HG03066 (cell line): Measurements from ENCODE around the gene PRRT1.
"Not testable (repeated sequence)": the region's sequence is repeated elsewhere in the genome, so short reads cannot be mapped to it uniquely, and the experiment has no call there.

Source experiments
- ATAC-seq: cut with Tn5 transposase; IDR thresholded peaks from one replicate; pipeline ENCODE4 v1.9.1; 2021; ENCODE audit warnings: low read depth; ENCODE audit not compliant: unreplicated experiment

PRRT1 gene

DNA sequence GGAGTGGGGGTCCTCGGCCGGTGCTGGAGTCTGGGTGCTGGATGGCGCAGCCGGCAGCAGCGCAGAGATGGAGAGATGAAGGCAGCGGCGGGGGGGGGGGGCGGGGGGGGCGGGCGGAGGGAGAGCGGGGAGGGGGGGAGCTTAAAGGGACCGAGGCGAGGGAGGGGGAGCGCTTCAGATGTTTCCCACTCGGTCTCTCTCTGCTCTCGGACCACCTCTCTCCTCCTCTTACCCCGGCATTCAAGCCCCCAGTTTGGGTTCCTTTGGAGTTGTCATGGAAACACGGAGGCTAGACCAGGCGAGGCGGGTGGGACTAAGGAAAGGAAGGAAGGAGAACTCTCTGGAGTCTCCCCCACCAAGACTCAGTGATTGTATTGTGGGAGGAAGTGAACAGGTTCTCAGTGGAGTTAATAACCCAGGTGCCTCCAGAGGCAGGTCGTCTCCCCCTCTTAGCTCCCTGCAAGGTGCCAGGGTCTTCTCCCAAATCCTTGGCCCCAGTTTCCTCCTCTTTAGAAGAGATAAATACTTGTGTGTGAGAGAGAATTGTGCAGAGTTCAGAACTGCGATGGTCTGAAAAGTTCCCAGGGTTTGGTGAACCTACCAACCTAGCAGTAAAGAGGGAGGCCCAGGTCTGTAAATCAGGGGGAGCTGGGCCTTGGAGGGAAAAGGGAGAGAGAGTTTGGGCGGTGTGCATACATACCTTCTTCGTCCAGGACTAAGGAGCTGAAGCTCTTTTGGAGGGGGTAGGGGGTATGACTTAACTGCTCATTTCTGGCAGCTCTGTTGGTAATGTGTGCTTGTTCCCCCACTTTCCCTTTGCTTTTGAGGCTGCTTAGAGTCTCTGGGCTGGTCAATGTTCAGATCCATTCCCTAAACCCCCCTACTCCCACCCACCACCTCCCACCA, at the start of gene PRRT1:
TSS of gene PRRT1 (minus strand) at position 77 of the 906 bp plus-strand sequence. CDS start 112 bp downstream, outside the sequence.
- ATAC-seq = no peak

DNA sequence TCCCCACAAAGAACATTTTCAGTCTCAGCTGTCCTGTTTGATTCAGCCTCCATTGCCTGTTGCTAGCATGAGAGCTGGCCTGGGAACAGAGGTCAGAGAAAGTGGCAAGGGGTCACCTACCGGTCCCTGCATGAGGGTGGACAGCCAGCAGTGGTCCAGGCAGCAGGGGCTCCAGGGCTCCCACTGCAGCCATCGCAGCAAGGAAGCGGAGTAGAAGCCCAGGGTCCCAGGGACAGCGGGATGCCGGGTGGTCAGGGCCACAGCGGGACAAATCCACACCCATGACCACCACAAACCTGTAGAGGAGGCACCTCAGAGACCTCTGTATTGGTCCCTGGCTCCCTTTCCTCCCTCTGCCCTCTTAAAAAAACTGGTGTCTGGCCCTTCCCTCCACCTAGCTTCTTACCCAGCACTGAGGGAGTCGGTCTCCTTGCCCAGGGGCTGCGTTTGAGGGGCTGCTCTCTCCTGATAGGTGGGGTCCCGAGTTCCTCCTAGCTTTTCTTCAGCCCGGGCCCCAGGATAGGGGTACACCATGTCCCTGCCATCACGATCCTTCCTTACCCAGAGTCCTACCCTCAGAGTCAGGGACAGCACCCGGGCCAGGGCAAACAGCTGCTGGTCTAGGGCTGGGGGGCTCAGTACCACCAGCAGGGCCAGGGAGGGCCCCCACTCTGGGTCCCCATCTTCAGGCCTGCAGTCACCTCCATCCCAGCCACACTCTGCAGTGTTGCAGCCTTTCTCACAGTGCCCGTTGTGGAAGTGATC, 49.2 kb upstream of the PRRT1 start:
- no peak for ATAC-seq

DNA sequence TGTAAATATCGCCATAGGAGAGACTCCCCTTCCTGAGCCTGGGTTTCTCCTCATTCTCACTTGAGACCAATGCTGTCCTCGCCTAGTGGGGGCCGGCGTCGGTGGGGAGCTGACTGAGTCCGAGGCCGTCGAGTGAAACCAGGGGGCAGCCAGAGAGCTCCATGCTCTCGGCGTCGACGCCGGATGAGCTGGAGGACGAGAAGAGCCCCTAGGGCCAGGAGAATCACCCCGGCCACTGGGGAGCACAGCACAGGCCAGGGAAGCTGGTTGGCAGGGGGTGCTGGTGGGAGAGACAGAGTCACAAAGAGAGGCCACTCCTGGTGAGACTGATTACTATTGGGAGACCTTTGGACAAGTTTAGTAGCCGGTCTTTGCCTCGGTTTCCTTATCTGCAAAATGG, 47.1 kb upstream of the PRRT1 start:
- no peak for ATAC-seq

DNA sequence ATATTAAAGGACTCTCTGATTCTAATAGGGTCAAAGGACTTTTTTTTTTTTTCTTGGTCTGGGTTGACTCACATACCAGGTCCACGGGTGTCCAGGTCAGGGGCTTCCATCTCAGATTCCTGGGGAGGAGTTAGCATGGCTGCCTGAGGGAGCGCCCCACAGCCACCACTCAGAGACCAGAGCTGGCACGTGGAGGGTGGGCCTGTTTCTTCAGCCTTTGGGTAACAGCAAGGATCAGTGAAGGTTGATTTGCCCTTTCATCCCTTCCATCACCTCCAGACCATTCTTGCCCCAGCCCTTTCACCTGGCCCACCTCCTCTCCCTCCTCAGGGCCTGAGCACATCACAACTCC, 46.6 kb upstream of the PRRT1 start:
- no peak for ATAC-seq

DNA sequence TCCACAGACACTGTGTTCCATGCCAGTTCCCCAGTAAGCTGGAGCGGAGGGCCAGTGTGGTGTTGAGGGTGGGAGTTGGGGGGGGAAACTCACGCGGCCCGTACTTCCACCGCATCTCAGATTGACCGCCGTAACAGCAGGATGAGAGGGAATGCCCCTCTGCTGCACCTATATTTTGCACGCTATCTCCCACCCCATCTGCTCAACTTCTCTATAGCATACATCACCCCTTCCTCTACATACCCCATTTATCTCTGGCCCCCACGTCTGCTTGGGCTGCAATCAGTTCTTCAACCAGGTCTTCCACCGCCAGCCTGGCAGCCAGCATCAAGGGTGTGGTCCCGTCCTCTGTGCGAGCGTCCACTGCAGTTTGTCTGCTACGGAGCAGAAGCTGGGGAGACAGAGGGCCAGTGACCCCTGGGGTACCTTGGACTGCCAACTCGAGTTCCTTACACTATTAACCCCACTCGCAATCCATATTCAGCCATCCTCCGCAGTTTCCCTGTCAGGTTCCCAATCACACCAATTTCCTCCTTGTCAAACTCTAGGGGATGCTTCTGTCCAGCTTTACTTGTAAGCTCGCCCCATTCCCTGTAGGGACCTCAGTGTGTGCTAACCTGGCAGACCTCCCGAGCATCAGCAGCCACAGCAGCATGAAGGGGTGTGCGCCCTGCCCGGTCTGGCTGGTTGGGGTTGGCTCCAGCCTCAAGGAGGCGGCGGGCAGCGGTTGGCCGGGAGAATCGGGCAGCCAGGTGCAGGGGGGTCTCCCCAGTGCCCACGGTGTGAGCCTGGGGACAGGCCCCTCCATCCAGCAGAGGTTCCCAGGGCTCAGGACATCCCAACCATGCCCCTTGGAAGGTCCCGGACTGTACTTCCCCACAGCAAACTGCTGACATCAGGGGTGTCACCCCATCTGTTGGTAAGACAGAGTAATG, 45.2 kb upstream of the PRRT1 start:
- ATAC-seq = no peak

DNA sequence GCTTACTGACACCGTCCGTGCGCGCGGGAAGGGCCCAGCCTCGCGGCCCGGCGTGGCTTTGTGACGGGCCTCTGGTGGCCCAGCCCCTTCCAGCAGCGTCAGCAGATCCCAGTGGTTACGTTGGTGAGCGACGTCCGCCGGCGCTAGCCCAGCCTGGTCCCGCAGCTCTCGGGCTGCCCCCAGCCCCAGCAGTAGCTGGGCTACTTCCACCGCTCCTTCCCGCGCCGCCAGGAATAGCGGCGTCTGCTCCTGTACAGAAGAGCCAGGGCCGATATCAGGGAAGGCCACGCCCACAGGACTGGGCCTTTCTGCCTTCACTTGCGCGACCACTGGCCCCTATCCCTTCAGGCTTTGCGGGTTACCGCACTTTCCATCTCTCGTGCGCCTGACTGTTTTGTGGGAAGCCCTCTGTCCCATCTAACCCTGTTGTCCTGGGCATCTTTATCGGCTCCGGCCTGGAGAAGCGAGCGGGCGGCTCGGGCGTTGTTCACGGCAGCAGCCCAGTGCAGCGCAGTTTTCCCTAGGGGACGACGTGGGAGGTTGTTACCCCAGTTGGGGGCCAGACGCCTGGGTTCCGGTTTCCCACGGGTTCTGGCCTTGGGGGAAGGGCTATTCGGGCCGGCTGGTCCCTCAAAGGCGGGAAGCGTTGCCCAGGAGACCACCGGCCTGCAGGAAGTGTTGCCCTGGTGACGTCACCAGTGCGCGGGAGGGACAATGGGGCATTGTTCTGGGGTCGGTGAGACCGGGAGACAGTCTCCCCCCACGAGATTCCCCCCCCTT, 44.4 kb upstream of the PRRT1 start:
- peak; percentile 65 for ATAC-seq

DNA sequence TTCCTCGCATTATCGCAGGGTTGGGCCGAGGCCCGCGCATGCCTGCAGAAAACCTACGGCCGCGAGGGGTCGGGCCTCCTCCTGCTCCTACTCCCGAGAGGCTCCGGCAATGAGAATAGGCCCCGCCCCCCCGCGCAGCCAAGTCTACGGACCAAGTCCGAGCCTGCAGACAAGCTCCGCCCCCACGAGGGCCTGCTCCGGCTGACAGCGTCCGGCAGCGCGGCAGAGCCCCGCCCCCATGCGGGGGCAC, 43.8 kb upstream of the PRRT1 start:
- ATAC-seq = no peak

DNA sequence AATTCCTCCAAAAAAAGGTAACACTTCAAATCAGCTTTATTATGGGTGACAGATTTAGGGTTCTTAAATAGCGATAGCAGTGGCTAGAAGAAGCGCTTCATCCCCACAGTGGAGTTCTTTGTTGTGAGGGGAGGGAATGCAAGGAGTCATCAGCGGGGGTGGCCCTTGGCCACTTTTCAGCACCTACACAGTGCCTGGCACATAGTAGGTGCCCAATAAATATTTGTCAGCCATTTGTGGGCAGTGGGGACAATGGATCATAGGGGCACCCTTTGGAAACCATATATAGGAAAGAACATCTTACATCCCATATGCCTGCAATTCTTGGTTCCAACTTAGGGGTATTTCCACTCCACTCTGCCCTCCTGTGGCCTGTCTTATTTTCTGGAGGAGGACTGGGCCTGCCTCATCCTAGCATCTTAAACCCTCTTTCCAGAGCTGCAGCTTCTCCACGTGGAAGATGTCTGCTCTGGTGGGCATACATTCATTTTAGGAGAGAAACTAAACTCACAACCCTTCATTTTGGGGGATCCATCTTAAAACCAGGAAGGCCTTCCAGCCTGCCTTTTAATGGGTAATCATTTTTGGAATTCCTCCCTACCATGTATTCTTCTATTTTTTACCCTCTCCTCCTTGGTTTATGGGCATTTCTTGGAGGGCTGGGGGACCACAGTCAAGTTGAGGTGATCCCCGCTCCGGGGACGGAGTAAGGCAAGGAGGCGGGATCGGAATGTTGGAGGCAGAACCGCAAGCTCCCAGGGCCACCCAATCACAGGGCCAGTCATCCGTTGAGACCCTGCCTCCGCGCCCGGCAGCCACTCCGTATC, 43.3 kb upstream of the PRRT1 start:
- ATAC-seq = peak; percentile 70

DNA sequence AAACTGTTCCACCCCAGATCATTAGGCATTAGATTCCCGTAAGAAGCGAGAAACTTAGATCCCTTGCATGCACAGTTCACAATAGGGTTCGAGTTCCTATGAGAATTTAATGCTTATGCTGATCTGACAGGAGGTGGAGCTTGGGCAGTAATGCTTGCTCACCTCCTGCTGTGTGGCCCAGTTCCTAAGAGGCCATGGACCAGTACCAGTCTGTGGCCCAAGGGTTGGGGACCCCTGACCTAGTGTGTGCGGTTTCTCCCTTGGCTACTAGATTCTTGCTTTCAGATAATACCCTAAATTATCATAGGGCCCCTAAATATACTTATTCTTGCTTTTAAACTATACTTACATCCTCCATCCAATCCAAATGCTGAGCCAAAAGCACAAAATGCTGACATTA, 42.6 kb upstream of the PRRT1 start:
- no peak for ATAC-seq

DNA sequence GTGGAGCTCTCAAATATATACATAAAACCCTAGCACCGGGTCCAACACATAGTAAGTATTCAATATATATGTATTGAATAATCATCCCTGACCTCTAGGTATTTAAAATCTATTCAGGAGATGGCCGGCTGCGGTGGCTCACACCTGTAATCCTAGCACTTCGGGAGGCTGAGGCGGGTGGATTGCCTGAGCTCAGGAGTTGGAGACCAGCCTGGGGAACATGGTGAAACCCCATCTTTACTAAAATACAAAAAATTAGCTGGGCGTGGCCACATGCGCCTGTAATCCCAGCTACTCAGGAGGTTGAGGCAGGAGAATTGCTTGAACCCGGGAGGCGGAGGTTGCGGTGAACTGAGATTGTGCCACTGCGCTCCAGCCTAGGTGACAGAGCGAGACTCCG, 41.4 kb upstream of the PRRT1 start:
- not testable (repeated sequence) for ATAC-seq

DNA sequence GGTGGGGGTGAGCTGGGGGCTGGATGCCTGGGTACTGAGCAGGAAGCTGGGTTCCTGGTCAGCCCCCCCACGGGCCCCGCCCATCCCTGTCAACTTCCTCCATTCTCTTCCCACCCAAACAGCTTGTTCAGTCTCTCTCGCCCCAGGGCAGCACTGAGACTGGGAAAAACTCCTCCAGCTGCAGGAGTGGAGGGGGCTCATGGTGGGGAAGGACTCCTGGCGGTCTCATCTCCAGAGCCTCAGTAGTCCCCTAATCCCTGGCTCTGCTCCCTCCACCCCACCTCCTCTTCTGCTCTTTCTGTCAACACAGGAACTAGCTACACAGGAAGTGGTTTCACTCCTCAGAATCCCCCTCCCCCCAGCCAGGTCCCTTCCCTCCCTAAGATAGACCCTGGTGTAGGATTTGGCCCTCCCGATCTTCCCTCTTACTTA, 40.9 kb upstream of the PRRT1 start, which contains the start of gene GPSM3:
TSS of gene GPSM3 (minus strand) at position 36 of the 432 bp plus-strand sequence. CDS start 130 bp downstream, outside the sequence.
- no peak for ATAC-seq

DNA sequence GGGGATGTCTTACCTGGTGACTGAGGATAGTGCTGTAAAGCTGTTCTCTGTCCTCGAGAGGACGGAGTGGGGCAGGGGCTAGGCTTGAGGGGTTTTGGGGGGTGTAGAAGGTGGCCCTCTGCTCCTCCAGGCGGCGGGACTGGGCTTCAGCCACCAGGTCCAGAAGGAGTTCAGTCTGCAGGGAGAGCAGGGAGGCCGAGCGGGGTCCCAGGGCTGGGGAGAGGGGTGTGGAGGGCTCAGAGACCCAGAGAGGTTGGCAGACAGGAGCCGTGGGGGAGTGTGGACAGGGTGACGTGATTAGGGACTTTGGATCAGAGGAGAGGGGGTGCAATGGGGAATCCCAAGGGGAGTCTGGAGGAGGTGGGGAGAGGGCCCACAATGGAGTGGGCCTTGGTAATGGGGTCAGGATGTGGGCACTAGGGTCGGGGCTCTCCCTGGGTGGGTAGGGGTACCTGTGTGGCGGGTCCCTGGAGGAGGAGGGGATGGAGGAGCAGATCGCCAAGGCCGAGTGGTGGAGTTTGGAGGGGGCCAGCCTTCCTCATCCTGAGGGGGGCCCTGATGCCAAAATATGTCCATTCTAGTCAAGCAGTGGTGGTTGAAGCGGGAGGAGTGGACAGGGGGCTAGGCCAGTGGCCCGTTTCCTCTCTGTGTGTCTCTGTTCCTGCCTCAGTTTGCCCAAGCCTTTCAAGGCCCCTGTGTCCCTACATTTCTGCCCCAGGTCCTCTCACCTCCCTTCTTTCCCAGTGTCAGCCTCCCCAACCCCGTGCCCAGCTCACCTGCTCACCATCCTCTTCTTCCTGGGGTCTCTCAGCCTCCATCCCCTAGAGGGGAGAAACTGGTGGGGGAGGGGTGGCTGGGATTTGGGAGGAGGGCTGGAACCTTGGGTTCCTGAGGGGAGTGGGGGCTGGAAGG, 40.2 kb upstream of the PRRT1 start:
- ATAC-seq = no peak

DNA sequence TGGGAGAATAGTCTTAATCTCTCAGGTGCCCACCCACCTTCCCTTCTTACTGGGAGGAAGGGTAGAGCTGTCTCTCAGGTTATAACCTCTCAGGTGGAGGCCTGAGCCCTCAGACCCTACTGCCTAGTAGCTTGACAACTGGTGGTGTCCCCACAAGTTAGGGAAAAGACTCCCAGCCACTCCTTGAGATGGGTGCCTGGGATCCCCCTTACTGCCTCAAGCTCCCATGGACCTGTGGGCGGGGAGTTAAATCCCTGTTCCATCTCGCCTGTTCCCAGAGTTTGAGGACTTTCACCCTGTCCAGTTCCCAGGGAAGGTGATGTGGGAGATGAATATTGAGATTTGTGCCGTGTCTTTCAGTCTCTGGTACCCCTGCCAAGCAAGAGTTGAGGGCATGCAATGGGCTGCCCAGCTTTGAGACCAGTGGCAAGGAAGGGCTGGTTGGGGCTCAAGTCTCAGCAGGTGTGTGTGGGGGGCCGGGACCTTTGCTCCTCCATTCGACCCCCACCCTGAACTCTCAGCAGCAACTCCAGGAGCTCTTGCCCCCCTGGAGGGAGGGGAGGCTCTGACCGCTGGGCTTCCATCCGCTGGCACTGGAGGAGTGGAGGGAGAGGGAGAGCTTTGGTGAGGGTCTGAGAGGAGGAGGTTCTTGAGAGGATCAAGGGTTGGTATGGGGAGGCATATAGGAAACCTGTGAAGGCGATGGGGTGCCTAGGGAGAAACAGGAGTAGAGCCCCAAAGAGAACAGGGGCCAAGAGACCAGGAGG, 39.4 kb upstream of the PRRT1 start:
- ATAC-seq = no peak

DNA sequence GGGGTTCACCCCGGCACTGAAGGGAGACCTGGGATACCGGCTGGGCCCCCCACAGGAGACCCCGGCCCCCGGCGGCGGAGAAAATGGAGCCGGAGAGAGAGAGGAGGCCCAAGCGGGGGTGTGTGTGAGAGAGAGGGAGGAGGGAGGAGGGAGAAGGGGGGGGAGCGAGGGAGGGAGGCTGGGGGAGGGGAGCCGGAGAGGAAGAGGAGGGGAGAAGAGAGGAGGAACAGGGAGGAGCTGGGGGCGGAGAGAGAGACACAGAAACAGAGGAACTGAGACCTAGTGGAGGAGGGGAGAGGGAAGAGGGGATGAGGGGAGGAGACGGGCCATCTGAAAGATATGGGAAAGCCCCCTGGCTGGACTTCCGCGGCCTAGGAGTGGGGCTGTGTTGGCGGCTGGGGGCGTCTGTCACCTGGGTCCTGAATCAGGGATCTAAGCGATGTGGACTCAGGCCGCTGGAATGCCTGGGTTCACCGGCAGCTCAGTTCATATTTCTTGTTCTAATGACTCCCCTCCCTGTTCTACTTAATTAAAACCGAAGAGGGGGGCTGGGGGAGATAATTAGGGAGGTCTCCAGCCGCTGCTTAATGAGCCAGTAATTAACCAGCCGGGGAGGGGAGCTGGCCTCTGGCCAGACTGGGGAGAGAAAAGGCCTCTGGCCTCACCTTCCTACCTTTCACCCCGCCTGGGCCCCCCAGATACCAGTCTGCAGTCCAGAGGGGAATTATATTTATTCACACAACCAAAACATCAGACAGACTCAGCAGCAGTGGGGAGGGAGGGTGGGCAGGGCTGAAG, 38.5 kb upstream of the PRRT1 start, which contains the start of gene PBX2:
TSS of gene PBX2 (minus strand) at position 149 of the 798 bp plus-strand sequence. CDS start 287 bp downstream, outside the sequence.
- peak; percentile 51 for ATAC-seq

DNA sequence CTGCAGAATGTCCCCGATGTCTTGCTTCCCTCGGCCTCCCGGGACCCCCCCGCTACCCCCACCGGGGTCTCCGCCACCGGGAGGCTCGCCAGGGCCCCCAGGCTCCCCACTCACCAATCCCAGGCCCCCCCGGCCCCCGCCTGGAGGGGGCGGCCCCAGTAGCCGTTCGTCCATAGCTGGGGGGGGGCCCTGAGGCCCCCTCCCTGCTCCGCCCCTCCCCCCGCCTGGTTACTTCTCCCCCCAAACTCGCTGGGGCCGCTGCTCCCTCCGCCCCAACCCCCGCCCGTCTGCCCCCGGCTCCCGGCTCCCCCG, 38.0 kb upstream of the PRRT1 start:
- no peak for ATAC-seq

DNA sequence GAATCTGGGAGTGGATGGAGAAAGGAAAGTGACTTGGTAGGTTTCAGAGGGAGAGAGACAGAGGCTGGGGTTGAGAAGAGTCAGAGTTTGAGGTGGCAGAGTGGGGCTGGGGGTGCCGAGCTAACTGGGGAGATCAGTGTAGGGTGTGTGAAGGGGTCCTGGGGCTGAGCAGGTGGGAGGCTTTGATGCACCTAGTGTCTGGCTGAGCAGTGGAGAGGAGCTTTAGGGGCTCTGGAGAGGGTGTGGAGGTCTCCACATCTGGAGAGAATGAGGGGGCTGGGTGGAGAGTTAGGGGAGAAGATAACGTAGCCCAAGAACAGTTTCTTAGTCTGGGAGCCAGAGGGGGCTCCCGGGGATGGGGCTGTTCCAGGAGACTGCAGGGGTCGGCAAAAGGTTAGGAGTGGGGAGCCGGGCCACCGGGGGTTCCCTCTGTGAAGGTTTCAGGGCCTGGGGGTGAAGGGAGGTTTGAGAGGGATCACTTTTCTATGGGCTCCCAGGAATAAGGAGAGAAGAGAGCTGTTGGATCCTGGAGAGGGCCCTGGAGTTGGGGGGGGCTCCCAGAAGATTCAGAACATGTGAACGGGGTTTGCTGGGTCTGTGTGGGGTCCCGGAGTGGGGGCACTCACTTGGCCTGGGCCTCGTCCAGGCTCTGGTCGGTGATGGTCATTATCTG, 37.5 kb upstream of the PRRT1 start:
- ATAC-seq = no peak
